CD4-positive, alpha-beta T cell treated with Interleukin-15 for 4 hours (primary cell): Measurements from ENCODE around the gene MAP3K9.

Source experiments
- DNase-seq: peaks from one replicate; pipeline ENCODE4 v3.0.0-alpha.2; 2020; ENCODE audit warnings: low spot score

Gene MAP3K9

GRCh38 chr14:70821584-70822529, 12.5 kb upstream of the MAP3K9 start:
- peak; percentile 34 for DNase-seq

GRCh38 chr14:70816525-70816924, 7.2 kb upstream of the MAP3K9 start:
- no peak for DNase-seq

- DNase-seq, result no peak
These were observed 5.2 kb upstream of the MAP3K9 start for GRCh38 chr14:70814466-70814865.

DNA sequence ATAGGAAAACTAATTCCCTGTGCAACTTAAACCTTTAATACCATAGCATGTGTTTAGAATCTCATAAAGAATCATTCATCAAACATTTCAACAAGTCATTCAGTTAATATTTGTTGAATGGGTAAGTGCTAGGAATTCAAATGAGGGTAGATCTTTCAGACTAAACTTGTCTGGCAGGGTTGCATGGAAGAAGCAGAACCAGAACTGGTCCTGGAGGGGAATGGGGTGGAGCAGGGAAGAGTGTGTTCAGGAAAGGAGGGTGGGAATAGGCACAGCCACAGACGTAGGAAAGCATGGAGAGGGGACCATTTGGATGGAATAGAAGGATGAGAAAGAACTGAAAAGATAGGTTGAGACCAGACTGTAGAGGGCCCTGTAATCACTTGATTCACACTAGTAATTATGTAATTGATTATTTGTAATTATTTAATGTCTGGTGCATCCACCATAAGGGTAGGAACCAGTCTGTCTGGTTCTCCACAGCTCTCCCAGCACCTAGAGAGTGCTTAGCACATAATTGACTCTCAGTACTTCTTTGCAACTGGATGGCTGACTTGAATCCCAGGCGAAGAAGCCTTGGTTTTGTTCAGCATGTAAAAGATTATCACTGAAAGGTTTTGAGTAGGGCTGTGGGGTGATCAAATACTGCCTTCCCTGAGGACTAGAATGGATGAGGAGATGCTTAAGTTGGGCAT, 3.0 kb upstream of the MAP3K9 start:
- no peak for DNase-seq

DNA sequence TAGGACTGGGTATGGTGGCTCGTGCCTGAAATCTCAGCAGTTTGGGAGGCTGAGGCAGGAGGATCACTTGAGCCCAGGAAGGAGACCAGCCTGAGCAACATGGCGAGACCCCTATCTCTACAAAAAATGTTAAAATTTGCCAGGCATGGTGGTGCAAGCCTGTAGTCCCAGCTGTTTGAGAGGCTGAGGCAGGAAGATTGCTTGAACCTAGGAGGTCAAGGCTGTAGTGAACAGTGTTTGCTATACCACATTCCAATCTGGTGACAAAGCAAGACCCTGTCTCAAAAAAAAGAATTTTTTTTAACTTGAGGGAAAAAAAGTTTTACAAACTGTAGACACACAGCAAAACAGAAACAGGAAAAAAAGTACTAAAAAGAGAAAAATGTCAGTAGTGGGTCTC, 2.3 kb upstream of the MAP3K9 start:
- DNase-seq, result no peak

DNA sequence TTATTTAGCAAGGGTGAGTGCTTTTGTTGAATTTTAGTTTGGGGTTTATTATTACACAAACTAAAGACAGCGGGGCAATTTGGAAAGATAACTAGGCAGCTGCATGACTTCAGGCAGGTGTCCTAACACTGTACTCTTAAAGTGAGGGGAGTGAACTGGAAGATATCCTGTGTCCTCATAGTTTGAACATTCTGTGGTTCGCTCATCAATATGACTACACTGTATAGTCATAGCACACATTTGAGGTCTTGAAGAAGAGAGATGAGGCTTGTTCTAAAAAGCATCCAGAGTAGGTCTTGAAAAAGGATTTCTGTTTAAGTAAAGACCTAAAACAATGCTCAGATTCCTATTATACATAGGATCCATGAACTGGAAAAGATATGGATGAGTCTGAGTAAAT, 1.7 kb upstream of the MAP3K9 start:
- no peak for DNase-seq

GRCh38 chr14:70810621-70811020, 1.3 kb upstream of the MAP3K9 start:
- DNase-seq, result no peak

- peak; percentile 24 for DNase-seq
These were observed 693 bp downstream of the MAP3K9 start for GRCh38 chr14:70808416-70809224.

GRCh38 chr14:70807898-70808415, 1.4 kb downstream of the MAP3K9 start:
- DNase-seq, result peak; percentile 61

GRCh38 chr14:70804556-70805162, 4.7 kb downstream of the MAP3K9 start:
- DNase-seq, result no peak

DNA sequence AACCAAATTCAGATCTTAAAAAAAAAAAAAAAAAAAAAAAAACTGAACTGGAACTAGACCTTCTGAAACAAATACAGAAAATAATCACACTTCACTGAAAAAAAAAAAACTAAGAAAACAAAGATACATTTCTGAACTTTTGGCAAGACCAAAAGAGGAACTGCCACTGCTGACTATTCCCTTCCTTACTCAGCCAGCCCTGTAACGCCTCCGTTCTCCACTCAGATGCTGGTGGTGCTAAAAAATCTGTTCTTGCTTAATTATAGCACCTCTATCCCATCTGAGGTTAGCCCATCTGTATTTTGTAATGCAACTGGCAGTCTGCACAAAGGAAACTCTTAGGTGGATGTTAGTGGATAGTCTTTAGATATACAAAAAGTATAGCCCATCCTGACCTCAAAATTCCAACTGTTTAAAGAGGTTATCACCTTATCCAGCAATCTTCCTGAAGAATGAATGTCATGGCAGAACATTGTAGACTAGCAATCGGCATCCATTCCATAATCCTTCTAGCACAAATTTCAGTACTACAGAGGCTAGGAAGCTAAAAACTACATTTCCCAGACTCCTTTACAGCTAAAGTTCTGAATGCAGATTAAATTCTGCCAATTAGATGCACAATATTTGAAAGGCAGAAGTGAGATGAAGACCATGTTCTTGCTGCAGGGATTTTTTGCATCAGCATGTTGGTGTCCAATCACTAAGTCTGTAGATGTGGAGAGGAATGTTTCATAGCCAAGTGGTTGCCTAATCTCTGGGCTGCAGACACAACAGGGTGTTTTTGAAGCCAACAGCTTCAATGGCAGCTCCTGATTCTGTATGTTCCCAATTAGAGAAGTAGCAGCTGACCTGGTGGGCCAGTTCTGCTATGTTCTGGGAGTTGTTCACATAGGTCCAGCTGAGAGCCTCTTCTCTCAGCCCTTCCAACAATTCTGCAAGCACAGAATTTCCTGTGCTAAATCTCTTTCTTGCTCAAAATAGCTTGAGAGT, 5.7 kb downstream of the MAP3K9 start:
- no peak for DNase-seq

DNA sequence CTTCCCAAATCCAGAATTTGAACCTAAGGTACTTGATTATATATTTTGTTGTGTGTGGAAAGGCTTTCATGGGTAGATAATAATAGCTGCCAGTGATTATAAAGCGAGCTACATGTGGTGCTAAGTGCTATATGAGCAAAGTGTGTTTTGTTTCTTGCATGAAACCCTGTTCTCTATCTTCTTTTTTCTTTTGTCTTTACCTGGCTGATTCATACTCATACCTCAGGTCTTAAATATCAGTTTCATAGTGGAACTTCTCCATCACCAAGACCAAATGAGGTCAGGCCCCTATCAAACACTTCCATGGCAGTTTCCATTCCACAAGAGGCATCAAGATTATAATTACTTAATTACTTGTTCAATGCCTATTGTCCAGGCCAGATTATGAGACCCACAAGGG, 6.9 kb downstream of the MAP3K9 start:
- no peak for DNase-seq

DNA sequence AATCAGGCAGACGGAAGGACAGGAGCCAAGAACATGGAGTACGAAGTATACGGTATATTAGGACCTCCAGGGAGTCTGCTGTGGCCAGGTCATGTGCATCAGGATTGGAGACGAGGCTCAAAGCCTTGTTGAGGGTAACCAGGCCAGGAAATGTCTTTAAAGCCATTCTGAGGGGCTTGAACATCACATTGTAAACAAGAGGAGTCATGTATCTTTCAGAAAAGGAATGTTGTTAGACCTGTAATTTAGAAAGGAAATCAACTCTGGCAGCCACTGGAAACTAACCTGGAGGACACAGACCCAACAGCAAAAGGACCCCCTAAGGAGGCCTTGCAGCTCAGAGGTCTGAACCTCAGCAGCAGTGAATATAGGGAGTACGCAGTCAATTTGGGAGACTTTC, 7.5 kb downstream of the MAP3K9 start:
- DNase-seq, result no peak

DNA sequence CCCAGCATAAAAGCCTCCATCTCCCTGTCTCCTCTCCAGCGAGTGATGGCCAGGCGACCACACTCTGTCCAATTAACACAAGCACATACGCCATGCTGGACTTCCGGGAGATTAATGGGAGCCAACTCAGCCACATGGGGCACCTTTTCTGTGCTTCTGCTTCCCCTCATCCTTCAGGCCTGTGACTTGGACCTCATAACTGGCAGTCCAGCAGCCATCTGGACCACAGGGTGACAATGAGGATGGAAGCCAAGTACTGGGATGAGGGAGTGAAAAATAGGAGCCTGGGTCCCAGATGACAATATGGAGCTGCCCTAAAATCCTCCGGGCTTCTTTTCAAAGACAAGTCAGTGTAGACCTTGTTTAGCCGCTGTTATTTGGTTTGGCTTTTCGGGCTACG, 12.8 kb downstream of the MAP3K9 start:
- DNase-seq, result no peak

DNA sequence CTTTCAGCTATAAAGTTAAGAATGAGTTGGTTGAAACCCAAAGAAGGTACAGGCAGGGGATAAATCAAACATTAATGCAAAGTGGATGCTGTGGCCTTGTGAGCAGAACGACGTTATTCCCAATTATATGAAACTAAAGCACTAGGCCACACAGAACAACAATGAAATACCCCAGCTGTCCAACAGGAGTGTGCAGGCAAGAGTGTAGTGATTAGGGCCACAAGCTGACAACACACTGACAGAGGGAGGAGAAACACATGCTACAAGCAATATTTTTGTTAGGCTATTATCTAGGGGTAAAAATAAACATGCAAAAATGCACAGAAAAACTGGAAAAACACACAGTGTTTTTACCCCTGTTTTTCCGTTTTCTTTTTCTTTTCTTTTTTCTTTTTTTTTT, 15.0 kb downstream of the MAP3K9 start:
- no peak for DNase-seq

GRCh38 chr14:70793637-70794036, 15.7 kb downstream of the MAP3K9 start:
- no peak for DNase-seq

DNA sequence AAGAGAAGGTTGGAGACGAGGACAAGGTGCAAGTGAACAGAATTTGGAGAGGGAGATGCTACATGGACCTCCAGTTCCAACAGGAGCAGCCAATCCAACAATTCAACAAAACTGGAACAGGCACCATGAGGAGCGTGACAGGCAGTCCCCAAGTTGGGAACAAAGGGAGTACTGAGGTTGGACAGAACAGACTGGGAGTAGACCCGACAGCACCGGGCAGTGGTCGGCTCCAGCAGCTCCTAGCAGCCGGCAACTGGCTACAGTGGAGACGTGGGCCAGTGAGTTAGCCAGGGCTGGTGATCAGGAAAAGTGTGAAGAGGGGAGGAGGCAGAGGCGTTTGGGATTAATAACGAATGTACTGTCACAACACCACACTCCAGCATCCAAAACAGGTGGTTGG, 16.4 kb downstream of the MAP3K9 start:
- no peak for DNase-seq

GRCh38 chr14:70791971-70792370, 17.3 kb downstream of the MAP3K9 start:
- DNase-seq, result no peak

DNA sequence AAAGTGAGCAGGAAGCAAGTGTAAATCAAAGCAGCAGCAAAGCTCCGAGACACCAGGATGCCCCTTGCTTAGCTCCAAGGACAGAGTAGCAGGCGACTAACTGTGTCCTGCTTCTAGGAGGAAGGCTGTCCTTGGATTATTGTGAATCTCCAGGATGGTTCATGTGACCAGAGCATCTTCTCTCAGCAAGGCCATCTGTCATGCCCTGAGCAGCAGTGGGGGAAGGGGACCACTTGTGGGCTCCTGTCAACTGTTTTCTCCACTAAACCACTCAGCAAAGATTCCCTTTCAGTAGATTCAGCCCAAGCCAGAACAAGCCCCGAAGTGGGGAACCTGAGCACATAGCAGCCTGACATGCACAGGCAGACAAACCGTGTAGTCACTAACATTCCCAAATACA, 19.4 kb downstream of the MAP3K9 start:
- DNase-seq, result no peak

GRCh38 chr14:70789361-70789760, 20.0 kb downstream of the MAP3K9 start:
- no peak for DNase-seq

- no peak for DNase-seq
These were observed 20.4 kb downstream of the MAP3K9 start for GRCh38 chr14:70788898-70789297.
